Smooth muscle cell (in vitro differentiated cells): ENCODE results near the gene KLRC4. TPM values are rescaled to one million over a fixed set of nuclear protein-coding genes. Genes with fewer than 3 reads are reported as not detected.
"Not testable (repeated sequence)": the region's sequence is repeated elsewhere in the genome, so short reads cannot be mapped to it uniquely, and the experiment has no call there.

Source experiments
- DNase-seq: peaks from one replicate; lab custom pipeline; 2025; ENCODE audit not compliant: unreplicated experiment; lab: John Stamatoyannopoulos, UW
- H2AFZ ChIP-seq: fragments of 200-600 bp; sonication (generic); 2 replicates; pipeline ENCODE4 v1.6.0; 2016; ENCODE audit warnings: antibody characterized with exemption, low read depth, mild to moderate bottlenecking
- H3F3A ChIP-seq: fragments of 200-600 bp; sonication (generic); 2 replicates; pipeline ENCODE4 v1.6.0; 2017; ENCODE audit warnings: antibody characterized with exemption, low read depth
- H3K27ac ChIP-seq: fragments of 200-600 bp; sonication (generic); 2 replicates; pipeline ENCODE4 v1.5.1; 2016; ENCODE audit warnings: low read depth, mild to moderate bottlenecking
- H3K27me3 ChIP-seq: fragments of 200-600 bp; sonication (generic); 2 replicates; pipeline ENCODE4 v1.6.1; 2016; ENCODE audit warnings: low read depth, mild to moderate bottlenecking
- H3K36me3 ChIP-seq: fragments of 200-600 bp; sonication (generic); 2 replicates; pipeline ENCODE4 v1.5.1; 2016; ENCODE audit warnings: low read depth
- H3K4me1 ChIP-seq: fragments of 200-600 bp; sonication (generic); 2 replicates; pipeline ENCODE4 v1.5.1; 2016; ENCODE audit warnings: low read depth
- H3K4me2 ChIP-seq: fragments of 200-600 bp; sonication (generic); 2 replicates; pipeline ENCODE4 v1.6.0; 2016; ENCODE audit warnings: mild to moderate bottlenecking
- H3K4me3 ChIP-seq: fragments of 200-600 bp; sonication (generic); 2 replicates; pipeline ENCODE4 v1.5.1; 2016; ENCODE audit warnings: mild to moderate bottlenecking
- H3K79me2 ChIP-seq: fragments of 200-600 bp; sonication (generic); 2 replicates; pipeline ENCODE4 v1.6.0; 2016; ENCODE audit warnings: low read depth, mild to moderate bottlenecking
- H3K9ac ChIP-seq: fragments of 200-600 bp; sonication (generic); 2 replicates; pipeline ENCODE4 v1.6.0; 2016; ENCODE audit warnings: low read depth
- H3K9me3 ChIP-seq: fragments of 200-600 bp; sonication (generic); replicated peaks from 2 replicates; pipeline ENCODE4 v1.5.1; 2016; ENCODE audit warnings: low read depth
- H4K20me1 ChIP-seq: fragments of 200-600 bp; sonication (generic); 2 replicates; pipeline ENCODE4 v1.6.0; 2016; ENCODE audit warnings: low read depth
- WGBS: methylation state at CpG from one replicate; pipeline ENCODE4 v1.1.7; 2016; ENCODE audit warnings: low lambda C conversion rate; 5-methylcytosine and 5-hydroxymethylcytosine counted together
- polyA plus RNA-seq: library from polyadenylated mRNA; unstranded; fragments of >200 nt; fragmentation: Nextera tagmentation; extraction: Ambion mirVana; gene quantifications from 2 replicates; pipeline ENCODE4 v1.2.1, GENCODE V29; 2016
- total RNA-seq: library from RNA; depleted of rRNA; stranded (reverse); fragments of >200 nt; gene quantifications from 2 replicates; pipeline ENCODE4 v1.2.3, GENCODE V29; 2014

The KLRC4 gene
- total and polyA plus RNA-seq, 2 experiments from 2014 or later: not detected

GRCh38 chr12:10437601-10438000 lies 28.0 kb upstream of the KLRC4 start:
- not testable (repeated sequence) for H3K9ac ChIP-seq, H3K27ac ChIP-seq, H3K36me3 ChIP-seq

GRCh38 chr12:10435816-10436215 lies 26.3 kb upstream of the KLRC4 start, which contains the start of gene KLRC2:
TSS of gene KLRC2 (minus strand) at chr12:10436010. CDS start at chr12:10435986, 24 bp downstream.
- H3F3A ChIP-seq, H3K4me3 ChIP-seq, H3K9me3 ChIP-seq, H3K27ac ChIP-seq, H4K20me1 ChIP-seq, H3K9ac ChIP-seq, H3K79me2 ChIP-seq, H3K27me3 ChIP-seq, H3K4me1 ChIP-seq, DNase-seq, H3K4me2 ChIP-seq, H3K36me3 ChIP-seq: not testable (repeated sequence)
- 53% methylated on average over 3 of the region's 3 CpGs for WGBS
- peak within 1 kb of the TSS; percentile 30 for H2AFZ ChIP-seq

More at GRCh38 chr12:10437601-10438000, 28.0 kb upstream of the KLRC4 start:
- H3F3A ChIP-seq, H3K9me3 ChIP-seq, H2AFZ ChIP-seq, H4K20me1 ChIP-seq, H3K4me3 ChIP-seq, H3K4me1 ChIP-seq, DNase-seq, H3K27me3 ChIP-seq, H3K79me2 ChIP-seq, H3K4me2 ChIP-seq: not testable (repeated sequence)
- WGBS: 0% methylated on average over 2 of the region's 2 CpGs

GRCh38 chr12:10430623-10431022 lies 21.1 kb upstream of the KLRC4 start:
- H3K27me3 ChIP-seq, H3K79me2 ChIP-seq, H4K20me1 ChIP-seq, H3K4me2 ChIP-seq, H3K4me1 ChIP-seq, H2AFZ ChIP-seq, H3K9me3 ChIP-seq, H3K27ac ChIP-seq, DNase-seq, H3K9ac ChIP-seq, H3F3A ChIP-seq, H3K4me3 ChIP-seq, H3K36me3 ChIP-seq: not testable (repeated sequence)
- WGBS: 79% methylated on average over 4 of the region's 4 CpGs

- H3K9me3 ChIP-seq, H4K20me1 ChIP-seq, H3K4me3 ChIP-seq, H3F3A ChIP-seq, H3K4me1 ChIP-seq, H3K27me3 ChIP-seq, DNase-seq, H3K36me3 ChIP-seq, H3K9ac ChIP-seq, H3K79me2 ChIP-seq, H2AFZ ChIP-seq, H3K4me2 ChIP-seq, H3K27ac ChIP-seq: not testable (repeated sequence)
- WGBS: 93% methylated on average over 6 of the region's 8 CpGs
These were observed 16.4 kb upstream of the KLRC4 start for GRCh38 chr12:10425938-10426337.

GRCh38 chr12:10424260-10424899 lies 14.8 kb upstream of the KLRC4 start:
- not testable (repeated sequence) for H3K4me3 ChIP-seq, H3K27ac ChIP-seq, H3F3A ChIP-seq, H4K20me1 ChIP-seq, H3K9me3 ChIP-seq, H3K27me3 ChIP-seq, H3K79me2 ChIP-seq, H3K36me3 ChIP-seq, DNase-seq, H2AFZ ChIP-seq, H3K9ac ChIP-seq, H3K4me2 ChIP-seq, H3K4me1 ChIP-seq
- WGBS: 0% methylated on average over 1 of the region's 1 CpG

GRCh38 chr12:10422159-10422558 lies 12.6 kb upstream of the KLRC4 start:
- 23% methylated on average over 2 of the region's 3 CpGs for WGBS
- not testable (repeated sequence) for H3K9ac ChIP-seq, H3K79me2 ChIP-seq

GRCh38 chr12:10420334-10420733 lies 10.8 kb upstream of the KLRC4 start, which contains the start of gene KLRC3:
TSS of gene KLRC3 (minus strand) at chr12:10420595. CDS start at chr12:10420550, 45 bp downstream.
- not testable (repeated sequence) for H3K4me3 ChIP-seq, H3K9me3 ChIP-seq, H3K9ac ChIP-seq, DNase-seq, H3F3A ChIP-seq, H3K4me2 ChIP-seq, H2AFZ ChIP-seq, H3K4me1 ChIP-seq, H3K79me2 ChIP-seq, H3K27ac ChIP-seq, H3K27me3 ChIP-seq, H3K36me3 ChIP-seq, H4K20me1 ChIP-seq
- WGBS: 64% methylated on average over 1 of the region's 1 CpG

More at GRCh38 chr12:10422159-10422558, 12.6 kb upstream of the KLRC4 start:
- H3K4me2 ChIP-seq, DNase-seq, H2AFZ ChIP-seq, H3K27me3 ChIP-seq, H3K27ac ChIP-seq, H3K36me3 ChIP-seq, H3K4me3 ChIP-seq, H3F3A ChIP-seq, H3K4me1 ChIP-seq, H4K20me1 ChIP-seq, H3K9me3 ChIP-seq: not testable (repeated sequence)
